Measurements from ENCODE around the gene MESD. TPM values are rescaled to one million over a fixed set of nuclear protein-coding genes. Genes with fewer than 3 reads are reported as not detected.

Gene MESD
- total and polyA plus RNA-seq, 9 of the 15 experiments (the other 6 are each of a cell fraction or from before 2014, with no cell fraction given), result 11.3 to 39.7 (median 22.8) TPM

DNA sequence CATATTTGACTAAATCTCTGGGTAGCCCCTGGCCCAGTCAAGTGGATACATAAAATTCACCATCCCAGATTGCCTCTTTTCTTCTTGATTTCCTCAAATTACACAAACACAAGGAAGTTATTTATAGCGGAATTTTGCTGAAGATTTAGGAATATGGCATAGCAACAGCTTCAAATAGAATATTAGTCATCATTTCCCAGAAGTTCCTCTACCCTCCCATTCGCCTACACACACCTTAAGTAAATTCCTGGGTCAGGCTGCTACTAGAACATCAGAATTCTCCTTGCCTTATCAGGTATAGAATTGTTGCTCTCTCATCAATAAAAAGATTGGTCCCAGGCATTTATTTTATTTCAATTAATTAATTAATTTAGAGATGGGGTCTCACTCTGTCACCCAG is 31.6 kb downstream of the MESD start (continued):
- TF ChIP-seq, protein P1, sequence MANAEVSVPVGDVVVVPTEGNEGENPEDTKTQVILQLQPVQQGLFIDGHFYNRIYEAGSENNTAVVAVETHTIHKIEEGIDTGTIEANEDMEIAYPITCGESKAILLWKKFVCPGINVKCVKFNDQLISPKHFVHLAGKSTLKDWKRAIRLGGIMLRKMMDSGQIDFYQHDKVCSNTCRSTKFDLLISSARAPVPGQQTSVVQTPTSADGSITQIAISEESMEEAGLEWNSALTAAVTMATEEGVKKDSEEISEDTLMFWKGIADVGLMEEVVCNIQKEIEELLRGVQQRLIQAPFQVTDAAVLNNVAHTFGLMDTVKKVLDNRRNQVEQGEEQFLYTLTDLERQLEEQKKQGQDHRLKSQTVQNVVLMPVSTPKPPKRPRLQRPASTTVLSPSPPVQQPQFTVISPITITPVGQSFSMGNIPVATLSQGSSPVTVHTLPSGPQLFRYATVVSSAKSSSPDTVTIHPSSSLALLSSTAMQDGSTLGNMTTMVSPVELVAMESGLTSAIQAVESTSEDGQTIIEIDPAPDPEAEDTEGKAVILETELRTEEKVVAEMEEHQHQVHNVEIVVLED (CRISPR knock-in tag; IDR thresholded peaks at IDR 0.05), result no peak
- TF ChIP-seq SNIP1 (IDR thresholded peaks at IDR 0.05; ENCODE audit: low read depth), result no peak
- no peak for TF ChIP-seq POLR2AphosphoS2 (IDR thresholded peaks at IDR 0.05; ENCODE audit: low read length)
- TF ChIP-seq, protein P2, sequence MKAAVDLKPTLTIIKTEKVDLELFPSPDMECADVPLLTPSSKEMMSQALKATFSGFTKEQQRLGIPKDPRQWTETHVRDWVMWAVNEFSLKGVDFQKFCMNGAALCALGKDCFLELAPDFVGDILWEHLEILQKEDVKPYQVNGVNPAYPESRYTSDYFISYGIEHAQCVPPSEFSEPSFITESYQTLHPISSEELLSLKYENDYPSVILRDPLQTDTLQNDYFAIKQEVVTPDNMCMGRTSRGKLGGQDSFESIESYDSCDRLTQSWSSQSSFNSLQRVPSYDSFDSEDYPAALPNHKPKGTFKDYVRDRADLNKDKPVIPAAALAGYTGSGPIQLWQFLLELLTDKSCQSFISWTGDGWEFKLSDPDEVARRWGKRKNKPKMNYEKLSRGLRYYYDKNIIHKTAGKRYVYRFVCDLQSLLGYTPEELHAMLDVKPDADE (conservative IDR thresholded peaks at IDR 0.05; ENCODE audit: control insufficient read depth, low read depth, low read length), result no peak
- TF ChIP-seq ZNF134 (CRISPR knock-in tag; conservative IDR thresholded peaks at IDR 0.05), result no peak
- no peak for TF ChIP-seq CBX5 (IDR thresholded peaks at IDR 0.05; ENCODE audit: borderline replicate concordance, low read depth)
- TF ChIP-seq TARDBP (IDR thresholded peaks at IDR 0.05), result no peak

DNA sequence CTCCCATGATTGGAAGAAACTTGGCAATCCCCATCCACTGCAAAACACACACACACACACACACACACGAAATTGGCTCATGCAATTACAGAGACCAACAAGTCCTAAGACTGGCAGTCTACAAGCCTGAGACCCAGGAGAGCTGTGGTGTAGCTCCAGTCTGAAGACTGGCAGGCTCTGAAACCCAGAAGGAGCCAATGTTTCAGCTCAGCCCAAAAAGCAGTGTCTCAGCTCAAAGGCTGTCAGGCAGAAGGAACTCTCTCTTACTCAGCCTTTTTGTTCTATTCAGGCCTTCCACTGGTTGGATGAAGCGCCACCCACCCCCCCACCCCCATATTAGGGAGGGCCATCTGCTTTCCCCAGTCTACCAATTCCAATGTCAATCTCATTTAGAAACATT is 32.1 kb downstream of the MESD start:
- peak in 2 of 4 experiments; percentile 16 to 23 for DNase-seq (ENCODE audit: extremely low read depth in 1 of 4, low spot score in 3 of 4)
- H3K9me3 ChIP-seq (replicated peaks; ENCODE audit: control insufficient read depth, insufficient read depth, low read depth, low read length), result no peaks in the 10 kb centered on the region
- no peaks in the 10 kb centered on the region for H4K20me1 ChIP-seq (replicated peaks; ENCODE audit: control insufficient read depth, insufficient read depth, low read length)
- FAIRE-seq, result peak; percentile 6
- peaks cover 4 to 17% of the 10 kb centered on the region in 2 experiments; a peak in 3 of 5 replicates for H3K4me1 ChIP-seq (replicated peaks in 1 of 2; ENCODE audit: control insufficient read depth in 2 of 2, insufficient read depth in 2 of 2, low read length in 2 of 2)
- H2AFZ ChIP-seq (ENCODE audit: low read depth, low read length), result no peak overlapping the region
- no peaks in the 10 kb centered on the region; the same call in 2 of the 3 replicates for H3K36me3 ChIP-seq (ENCODE audit: control insufficient read depth, insufficient read depth, low read length)
- no TSS peak for BruUV-seq (replicated peaks)
- H3K79me2 ChIP-seq (ENCODE audit: control insufficient read depth, insufficient read depth, low read length), result no peaks in the 10 kb centered on the region
- H3K4me3 ChIP-seq, result no peak overlapping the region
- no peak for ATAC-seq
- no peaks in the 10 kb centered on the region for H3K27me3 ChIP-seq (ENCODE audit: control insufficient read depth in 2 of 2, insufficient read depth in 2 of 2, low read length in 2 of 2)
- H3K4me2 ChIP-seq (ENCODE audit: insufficient read depth, low read length), result no peak overlapping the region
- intact Hi-C loops (cut with micrococcal nuclease) (no loop called here), in situ Hi-C loops (cut with MboI) (no loop called here)
- 0% methylated on average over 1 of the region's 2 CpGs for WGBS (ENCODE audit: insufficient coverage, low coverage, missing lambda C conversion rate)
- H3K9me1 ChIP-seq (ENCODE audit: control insufficient read depth, insufficient read depth, low read length), result no peaks in the 10 kb centered on the region
- CTCF ChIA-PET (ENCODE audit: low intra/inter-chr PET ratio), result no interaction called here
- POLR2A ChIA-PET, result interaction anchor here (0.8 kb wide), 1 partner anchor 20 kb away, joined by 4 read pairs; no protein-coding TSS in a partner anchor
- no peak overlapping the region for H3K27ac ChIP-seq (ENCODE audit: extremely low read depth, low read depth, low read length)
- H3K9ac ChIP-seq (ENCODE audit: insufficient read depth in 1 of 2, low read depth in 2 of 2, low read length in 2 of 2), result no peak overlapping the region
- TF ChIP-seq, protein P3, sequence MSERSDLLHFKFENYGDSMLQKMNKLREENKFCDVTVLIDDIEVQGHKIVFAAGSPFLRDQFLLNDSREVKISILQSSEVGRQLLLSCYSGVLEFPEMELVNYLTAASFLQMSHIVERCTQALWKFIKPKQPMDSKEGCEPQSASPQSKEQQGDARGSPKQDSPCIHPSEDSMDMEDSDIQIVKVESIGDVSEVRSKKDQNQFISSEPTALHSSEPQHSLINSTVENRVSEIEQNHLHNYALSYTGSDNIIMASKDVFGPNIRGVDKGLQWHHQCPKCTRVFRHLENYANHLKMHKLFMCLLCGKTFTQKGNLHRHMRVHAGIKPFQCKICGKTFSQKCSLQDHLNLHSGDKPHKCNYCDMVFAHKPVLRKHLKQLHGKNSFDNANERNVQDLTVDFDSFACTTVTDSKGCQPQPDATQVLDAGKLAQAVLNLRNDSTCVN (CRISPR knock-in tag; IDR thresholded peaks at IDR 0.05), result no peak
- TF ChIP-seq KDM1A (IDR thresholded peaks at IDR 0.05) (no peak), SIX5 (IDR thresholded peaks at IDR 0.05; ENCODE audit: borderline replicate concordance in 1 of 2, insufficient read depth in 1 of 2, low read depth in 1 of 2, low read length in 2 of 2) (no peak), SRSF9 (IDR thresholded peaks at IDR 0.05; ENCODE audit: borderline replicate concordance, low read depth, low read length) (no peak), POLR2A (conservative IDR thresholded peaks at IDR 0.05) (no peak), TEAD2 (tag; IDR thresholded peaks at IDR 0.05) (no peak), ZNF830 (CRISPR knock-in tag; IDR thresholded peaks at IDR 0.05) (no peak), SREBF1 (IDR thresholded peaks at IDR 0.05; ENCODE audit: borderline replicate concordance, low read depth, low read length) (no peak), TSC22D4 (tag; IDR thresholded peaks at IDR 0.05) (no peak), ZNF175 (CRISPR knock-in tag; IDR thresholded peaks at IDR 0.05; ENCODE audit: low read depth) (no peak)
- TF ChIP-seq, protein P4, sequence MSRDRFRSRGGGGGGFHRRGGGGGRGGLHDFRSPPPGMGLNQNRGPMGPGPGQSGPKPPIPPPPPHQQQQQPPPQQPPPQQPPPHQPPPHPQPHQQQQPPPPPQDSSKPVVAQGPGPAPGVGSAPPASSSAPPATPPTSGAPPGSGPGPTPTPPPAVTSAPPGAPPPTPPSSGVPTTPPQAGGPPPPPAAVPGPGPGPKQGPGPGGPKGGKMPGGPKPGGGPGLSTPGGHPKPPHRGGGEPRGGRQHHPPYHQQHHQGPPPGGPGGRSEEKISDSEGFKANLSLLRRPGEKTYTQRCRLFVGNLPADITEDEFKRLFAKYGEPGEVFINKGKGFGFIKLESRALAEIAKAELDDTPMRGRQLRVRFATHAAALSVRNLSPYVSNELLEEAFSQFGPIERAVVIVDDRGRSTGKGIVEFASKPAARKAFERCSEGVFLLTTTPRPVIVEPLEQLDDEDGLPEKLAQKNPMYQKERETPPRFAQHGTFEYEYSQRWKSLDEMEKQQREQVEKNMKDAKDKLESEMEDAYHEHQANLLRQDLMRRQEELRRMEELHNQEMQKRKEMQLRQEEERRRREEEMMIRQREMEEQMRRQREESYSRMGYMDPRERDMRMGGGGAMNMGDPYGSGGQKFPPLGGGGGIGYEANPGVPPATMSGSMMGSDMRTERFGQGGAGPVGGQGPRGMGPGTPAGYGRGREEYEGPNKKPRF (IDR thresholded peaks at IDR 0.05; ENCODE audit: low read depth, low read length), result no peak
